GM21381 (cell line): Measurements from ENCODE around the gene PCDHB7.
"Not testable (repeated sequence)": the region's sequence is repeated elsewhere in the genome, so short reads cannot be mapped to it uniquely, and the experiment has no call there.

Source experiments
- ATAC-seq: cut with Tn5 transposase; IDR thresholded peaks from one replicate; pipeline ENCODE4 v1.9.1; 2021; ENCODE audit warnings: mild to moderate bottlenecking, moderate library complexity; ENCODE audit not compliant: unreplicated experiment

Gene PCDHB7

DNA sequence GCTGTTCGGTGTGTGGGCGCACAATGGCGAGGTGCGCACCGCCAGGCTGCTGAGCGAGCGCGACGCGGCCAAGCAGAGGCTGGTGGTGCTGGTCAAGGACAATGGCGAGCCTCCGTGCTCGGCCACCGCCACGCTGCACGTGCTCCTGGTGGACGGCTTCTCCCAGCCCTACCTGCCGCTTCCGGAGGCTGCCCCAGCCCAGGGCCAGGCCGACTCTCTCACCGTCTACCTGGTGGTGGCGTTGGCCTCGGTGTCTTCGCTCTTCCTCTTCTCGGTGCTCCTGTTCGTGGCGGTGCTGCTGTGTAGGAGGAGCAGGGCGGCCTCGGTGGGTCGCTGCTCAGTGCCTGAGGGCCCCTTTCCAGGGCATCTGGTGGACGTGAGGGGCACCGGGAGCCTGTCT is 7.4 kb downstream of the PCDHB7 start:
- ATAC-seq = not testable (repeated sequence)

DNA sequence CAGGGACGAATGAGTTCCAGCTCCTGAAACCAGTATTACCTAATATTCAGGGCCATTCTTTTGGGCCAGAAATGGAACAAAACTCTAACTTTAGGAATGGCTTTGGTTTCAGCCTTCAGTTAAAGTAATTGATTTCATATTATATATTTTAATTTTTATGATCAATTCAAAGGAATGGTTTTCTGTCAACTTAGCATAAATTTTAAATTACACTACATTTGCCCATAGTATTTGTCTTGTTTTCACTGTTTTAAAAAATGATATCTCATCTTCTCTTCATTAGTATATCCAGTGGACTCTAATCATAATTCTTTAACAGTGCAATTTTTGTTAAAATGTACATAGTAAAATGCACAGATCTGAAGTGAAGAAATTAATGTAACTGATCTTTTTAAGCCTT is 7.9 kb downstream of the PCDHB7 start:
- no peak for ATAC-seq

DNA sequence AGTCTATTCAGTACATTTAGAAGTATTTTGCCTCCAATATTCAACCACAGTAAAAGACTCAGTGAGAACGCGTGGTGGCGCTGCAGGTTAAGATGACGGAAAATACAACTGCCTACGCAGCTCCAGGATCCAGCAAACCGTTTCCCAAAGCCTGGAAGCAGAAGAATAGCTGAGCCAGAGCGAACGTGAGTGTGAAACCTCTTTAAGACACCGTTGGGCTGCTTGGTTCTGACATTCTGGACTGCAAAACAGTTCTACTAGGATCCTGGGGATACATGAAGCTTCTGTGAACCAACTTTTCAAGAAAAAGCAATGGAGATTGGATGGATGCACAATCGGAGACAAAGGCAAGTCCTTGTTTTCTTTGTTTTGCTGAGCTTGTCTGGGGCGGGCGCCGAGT is 9.8 kb downstream of the PCDHB7 start, which contains the start of gene PCDHB16:
TSS of gene PCDHB16 (plus strand) at position 140 of the 400 bp plus-strand sequence. CDS start at position 313, 173 bp downstream.
- ATAC-seq = no peak

DNA sequence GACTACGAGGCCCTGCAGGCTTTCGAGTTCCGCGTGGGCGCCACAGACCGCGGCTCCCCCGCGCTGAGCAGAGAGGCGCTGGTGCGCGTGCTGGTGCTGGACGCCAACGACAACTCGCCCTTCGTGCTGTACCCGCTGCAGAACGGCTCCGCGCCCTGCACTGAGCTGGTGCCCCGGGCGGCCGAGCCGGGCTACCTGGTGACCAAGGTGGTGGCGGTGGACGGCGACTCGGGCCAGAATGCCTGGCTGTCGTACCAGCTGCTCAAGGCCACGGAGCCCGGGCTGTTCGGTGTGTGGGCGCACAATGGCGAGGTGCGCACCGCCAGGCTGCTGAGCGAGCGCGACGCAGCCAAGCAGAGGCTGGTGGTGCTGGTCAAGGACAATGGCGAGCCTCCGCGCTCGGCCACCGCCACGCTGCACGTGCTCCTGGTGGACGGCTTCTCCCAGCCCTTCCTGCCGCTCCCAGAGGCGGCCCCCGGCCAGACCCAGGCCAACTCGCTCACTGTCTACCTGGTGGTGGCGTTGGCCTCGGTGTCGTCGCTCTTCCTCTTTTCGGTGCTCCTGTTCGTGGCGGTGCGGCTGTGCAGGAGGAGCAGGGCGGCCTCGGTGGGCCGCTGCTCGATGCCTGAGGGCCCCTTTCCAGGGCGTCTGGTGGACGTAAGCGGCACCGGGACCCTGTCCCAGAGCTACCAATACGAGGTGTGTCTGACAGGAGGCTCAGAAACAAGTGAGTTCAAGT is 11.8 kb downstream of the PCDHB7 start:
- ATAC-seq = not testable (repeated sequence)

DNA sequence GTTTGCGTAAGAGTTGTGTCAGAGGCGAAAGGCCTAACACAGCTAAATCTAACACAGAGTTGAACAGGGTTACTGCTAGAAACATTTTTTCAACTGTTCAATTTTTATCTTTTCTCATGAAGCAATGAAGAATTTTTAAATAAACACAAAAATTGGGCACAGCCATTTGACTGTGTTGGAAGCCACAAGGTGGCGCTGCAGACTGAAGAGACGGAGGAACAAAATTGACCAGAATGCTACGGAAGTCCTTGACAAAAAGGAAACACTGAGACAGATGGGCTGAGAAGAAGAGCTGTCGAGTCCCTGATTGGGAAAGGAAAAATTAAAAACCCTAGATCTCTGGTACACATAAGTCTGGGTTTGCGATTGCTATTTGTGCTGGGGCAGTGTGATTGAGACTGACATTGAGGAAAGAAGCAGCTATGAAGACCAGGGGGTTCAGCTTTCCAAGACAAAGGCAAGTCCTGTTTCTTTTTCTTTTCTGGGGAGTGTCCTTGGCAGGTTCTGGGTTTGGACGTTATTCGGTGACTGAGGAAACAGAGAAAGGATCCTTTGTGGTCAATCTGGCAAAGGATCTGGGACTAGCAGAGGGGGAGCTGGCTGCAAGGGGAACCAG is 14.6 kb downstream of the PCDHB7 start, which contains the start of gene PCDHB9:
TSS of gene PCDHB9 (plus strand) at position 265 of the 616 bp plus-strand sequence. CDS start at position 423, 158 bp downstream.
- ATAC-seq = no peak

DNA sequence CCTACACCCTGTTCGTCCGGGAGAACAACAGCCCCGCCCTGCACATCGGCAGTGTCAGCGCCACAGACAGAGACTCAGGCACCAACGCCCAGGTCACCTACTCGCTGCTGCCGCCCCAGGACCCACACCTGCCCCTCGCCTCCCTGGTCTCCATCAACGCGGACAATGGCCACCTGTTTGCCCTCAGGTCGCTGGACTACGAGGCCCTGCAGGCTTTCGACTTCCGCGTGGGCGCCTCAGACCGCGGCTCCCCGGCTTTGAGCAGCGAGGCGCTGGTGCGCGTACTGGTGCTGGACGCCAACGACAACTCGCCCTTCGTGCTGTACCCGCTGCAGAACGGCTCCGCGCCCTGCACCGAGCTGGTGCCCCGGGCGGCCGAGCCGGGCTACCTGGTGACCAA is 16.2 kb downstream of the PCDHB7 start:
- ATAC-seq = not testable (repeated sequence)

DNA sequence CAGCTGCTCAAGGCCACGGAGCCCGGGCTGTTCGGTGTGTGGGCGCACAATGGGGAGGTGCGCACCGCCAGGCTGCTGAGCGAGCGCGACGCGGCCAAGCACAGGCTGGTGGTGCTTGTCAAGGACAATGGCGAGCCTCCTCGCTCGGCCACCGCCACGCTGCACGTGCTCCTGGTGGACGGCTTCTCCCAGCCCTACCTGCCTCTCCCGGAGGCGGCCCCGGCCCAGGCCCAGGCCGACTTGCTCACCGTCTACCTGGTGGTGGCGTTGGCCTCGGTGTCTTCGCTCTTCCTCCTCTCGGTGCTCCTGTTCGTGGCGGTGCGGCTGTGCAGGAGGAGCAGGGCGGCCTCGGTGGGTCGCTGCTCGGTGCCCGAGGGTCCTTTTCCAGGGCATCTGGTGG is 16.7 kb downstream of the PCDHB7 start:
- not testable (repeated sequence) for ATAC-seq

DNA sequence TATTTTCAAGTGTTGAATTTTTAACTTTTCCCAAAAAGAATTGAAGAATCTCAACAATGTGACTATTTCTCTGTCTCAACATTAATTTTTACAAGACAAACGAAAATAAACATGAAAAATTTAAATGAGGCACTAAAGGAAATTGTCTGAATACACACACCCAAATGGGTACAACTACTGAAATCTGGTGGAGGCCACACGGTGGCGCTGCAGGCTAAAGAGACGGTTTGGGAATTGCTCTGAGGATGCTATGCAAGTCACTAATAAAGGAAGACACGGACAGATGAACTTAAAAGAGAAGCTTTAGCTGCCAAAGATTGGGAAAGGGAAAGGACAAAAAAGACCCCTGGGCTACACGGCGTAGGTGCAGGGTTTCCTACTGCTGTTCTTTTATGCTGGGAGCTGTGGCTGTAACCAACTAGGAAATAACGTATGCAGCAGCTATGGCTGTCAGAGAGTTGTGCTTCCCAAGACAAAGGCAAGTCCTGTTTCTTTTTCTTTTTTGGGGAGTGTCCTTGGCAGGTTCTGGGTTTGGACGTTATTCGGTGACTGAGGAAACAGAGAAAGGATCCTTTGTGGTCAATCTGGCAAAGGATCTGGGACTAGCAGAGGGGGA is 19.8 kb downstream of the PCDHB7 start, which contains the start of gene PCDHB10:
TSS of gene PCDHB10 (plus strand) at position 244 of the 616 bp plus-strand sequence. CDS start at position 444, 200 bp downstream.
- no peak for ATAC-seq

DNA sequence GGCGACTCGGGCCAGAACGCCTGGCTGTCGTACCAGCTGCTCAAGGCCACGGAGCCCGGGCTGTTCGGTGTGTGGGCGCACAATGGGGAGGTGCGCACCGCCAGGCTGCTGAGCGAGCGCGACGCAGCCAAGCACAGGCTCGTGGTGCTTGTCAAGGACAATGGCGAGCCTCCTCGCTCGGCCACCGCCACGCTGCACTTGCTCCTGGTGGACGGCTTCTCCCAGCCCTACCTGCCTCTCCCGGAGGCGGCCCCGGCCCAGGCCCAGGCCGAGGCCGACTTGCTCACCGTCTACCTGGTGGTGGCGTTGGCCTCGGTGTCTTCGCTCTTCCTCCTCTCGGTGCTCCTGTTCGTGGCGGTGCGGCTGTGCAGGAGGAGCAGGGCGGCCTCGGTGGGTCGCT is 21.9 kb downstream of the PCDHB7 start:
- ATAC-seq = not testable (repeated sequence)

DNA sequence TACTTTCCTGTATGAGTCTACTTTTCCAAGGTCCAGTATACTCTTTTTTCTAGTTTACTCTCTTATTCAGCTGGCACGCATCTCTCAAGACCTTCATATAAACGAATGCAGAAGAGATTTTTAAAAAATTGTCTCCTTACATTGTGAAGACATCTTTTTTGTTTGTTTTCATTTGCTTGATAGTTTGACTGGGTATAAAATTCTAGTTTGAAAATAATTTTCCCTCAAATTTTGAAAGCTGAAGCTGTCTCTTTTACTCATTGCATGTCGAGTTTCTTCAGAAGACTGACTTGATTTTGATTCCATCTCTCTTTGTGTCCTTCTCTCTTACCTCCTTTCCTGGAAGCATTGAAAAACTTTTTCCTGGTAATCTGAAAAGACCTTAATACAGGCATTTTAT is 23.9 kb downstream of the PCDHB7 start:
- ATAC-seq = no peak

DNA sequence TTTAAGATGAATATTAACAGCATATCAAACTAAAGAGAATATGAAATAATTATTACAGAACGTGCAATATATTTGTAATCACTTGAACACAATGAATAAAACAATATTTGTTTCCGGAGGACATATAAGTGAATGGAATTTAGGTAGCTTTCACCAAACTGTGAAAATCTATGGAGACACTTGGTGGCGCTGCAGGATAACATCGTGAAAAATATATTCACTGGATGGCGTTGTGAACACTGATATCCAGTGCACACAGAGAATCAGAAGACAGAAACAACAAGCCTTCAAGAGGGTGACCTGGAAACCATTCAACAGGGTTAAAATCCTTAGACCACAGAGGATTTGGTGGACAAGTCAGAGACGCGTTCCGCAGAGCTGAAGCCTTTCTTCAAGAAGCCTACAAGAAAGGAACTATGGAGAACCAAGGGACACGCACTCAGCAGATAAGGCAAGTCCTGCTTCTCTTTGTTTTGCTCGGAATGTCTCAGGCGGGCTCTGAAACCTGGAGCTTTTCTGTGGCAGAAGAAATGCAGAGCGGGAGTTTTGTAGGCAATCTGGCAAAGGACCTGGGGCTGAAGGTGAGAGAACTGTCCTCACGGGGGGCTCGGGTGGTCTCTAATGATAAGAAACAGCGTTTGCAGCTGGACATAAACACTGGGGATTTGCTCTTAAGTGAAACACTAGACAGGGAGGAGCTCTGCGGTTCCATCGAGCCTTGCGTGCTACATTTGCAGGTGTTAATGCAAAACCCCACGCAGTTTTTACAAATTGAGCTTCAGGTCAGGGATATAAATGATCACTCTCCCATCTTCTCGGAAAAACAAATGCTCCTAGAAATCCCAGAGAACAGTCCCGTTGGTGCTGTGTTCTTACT is 27.2 kb downstream of the PCDHB7 start, which contains the start of gene PCDHB11:
TSS of gene PCDHB11 (plus strand) at position 269 of the 877 bp plus-strand sequence. CDS start at position 417, 148 bp downstream.
- ATAC-seq = no peak

DNA sequence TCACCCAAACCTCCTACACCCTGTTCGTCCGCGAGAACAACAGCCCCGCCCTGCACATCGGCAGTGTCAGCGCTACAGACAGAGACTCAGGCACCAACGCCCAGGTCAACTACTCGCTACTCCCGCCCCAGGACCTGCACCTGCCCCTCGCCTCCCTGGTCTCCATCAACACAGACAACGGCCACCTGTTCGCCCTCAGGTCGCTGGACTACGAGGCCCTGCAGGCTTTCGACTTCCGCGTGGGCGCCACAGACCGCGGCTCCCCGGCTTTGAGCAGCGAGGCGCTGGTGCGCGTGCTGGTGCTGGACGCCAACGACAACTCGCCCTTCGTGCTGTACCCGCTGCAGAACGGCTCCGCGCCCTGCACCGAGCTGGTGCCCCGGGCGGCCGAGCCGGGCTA is 28.7 kb downstream of the PCDHB7 start:
- not testable (repeated sequence) for ATAC-seq

DNA sequence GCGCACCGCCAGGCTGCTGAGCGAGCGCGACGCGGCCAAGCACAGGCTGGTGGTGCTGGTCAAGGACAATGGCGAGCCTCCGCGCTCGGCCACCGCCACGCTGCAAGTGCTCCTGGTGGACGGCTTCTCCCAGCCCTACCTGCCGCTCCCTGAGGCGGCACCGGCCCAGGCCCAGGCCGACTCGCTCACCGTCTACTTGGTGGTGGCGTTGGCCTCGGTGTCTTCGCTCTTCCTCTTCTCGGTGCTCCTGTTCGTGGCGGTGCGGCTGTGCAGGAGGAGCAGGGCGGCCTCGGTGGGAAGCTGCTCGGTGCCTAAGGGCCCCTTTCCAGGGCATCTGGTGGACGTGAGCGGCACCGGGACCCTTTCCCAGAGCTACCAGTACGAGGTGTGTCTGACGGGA is 29.2 kb downstream of the PCDHB7 start:
- not testable (repeated sequence) for ATAC-seq

DNA sequence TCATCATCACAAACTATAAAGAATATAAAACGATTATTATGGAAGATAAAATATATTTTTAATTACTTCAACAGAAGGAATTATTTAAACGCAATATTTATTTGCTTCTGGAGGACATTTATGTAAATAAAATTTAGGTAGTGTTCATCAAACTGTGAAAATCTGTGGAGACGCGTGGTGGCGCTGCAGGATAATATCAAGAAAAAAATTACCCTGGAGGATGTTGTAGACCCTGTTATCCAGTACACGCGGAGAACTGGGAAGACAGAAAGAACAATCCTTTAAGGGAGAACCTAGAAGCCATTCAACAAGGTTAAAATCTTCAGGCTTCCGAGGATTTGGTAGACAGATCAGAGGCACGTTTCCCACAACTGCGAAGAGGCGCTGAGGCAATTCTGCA is 36.0 kb downstream of the PCDHB7 start, which contains the start of gene PCDHB12:
TSS of gene PCDHB12 (plus strand) at position 242 of the 400 bp plus-strand sequence. CDS start 189 bp downstream, outside the sequence.
- ATAC-seq = no peak

DNA sequence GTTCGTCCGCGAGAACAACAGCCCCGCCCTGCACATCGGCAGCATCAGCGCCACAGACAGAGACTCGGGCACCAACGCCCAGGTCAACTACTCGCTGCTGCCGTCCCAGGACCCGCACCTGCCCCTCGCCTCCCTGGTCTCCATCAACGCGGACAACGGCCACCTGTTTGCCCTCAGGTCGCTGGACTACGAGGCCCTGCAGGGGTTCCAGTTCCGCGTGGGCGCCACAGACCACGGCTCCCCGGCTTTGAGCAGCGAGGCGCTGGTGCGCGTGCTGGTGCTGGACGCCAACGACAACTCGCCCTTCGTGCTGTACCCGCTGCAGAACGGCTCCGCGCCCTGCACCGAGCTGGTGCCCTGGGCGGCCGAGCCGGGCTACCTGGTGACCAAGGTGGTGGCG is 37.8 kb downstream of the PCDHB7 start:
- not testable (repeated sequence) for ATAC-seq

DNA sequence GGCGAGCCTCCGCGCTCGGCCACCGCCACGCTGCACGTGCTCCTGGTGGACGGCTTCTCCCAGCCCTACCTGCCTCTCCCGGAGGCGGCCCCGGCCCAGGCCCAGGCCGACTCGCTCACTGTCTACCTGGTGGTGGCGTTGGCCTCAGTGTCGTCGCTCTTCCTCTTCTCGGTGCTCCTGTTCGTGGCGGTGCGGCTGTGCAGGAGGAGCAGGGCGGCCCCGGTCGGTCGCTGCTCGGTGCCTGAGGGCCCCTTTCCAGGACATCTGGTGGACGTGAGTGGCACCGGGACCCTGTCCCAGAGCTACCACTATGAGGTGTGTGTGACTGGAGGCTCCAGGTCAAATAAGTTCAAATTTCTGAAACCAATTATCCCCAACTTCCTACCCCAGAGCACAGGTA is 38.4 kb downstream of the PCDHB7 start:
- ATAC-seq = not testable (repeated sequence)

DNA sequence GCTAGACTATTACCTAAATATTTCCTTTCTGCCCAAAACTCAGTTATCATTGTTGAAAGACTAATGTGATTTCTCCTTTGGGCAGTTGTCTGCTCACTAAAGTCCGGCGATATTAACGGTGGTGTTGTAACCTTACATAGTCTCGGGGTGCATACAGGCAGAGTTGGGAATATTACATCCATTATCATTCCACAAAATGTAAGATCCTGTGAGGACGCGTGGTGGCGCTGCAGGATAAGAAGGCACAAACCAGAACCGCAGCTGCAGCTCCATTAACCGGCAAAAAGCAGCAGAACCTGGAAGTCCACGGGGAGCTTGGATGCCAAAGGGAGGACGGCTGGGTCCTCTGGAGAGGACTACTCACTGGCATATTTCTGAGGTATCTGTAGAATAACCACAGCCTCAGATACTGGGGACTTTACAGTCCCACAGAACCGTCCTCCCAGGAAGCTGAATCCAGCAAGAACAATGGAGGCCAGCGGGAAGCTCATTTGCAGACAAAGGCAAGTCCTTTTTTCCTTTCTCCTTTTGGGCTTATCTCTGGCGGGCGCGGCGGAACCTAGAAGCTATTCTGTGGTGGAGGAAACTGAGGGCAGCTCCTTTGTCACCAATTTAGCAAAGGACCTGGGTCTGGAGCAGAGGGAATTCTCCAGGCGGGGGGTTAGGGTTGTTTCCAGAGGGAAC is 41.4 kb downstream of the PCDHB7 start, which contains the start of gene PCDHB13:
TSS of gene PCDHB13 (plus strand) at position 264 of the 684 bp plus-strand sequence. CDS start at position 469, 205 bp downstream.
- ATAC-seq = not testable (repeated sequence)

DNA sequence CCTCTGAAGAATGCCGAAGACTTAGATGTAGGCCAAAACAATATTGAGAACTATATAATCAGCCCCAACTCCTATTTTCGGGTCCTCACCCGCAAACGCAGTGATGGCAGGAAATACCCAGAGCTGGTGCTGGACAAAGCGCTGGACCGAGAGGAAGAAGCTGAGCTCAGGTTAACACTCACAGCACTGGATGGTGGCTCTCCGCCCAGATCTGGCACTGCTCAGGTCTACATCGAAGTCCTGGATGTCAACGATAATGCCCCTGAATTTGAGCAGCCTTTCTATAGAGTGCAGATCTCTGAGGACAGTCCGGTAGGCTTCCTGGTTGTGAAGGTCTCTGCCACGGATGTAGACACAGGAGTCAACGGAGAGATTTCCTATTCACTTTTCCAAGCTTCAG is 42.1 kb downstream of the PCDHB7 start:
- not testable (repeated sequence) for ATAC-seq

DNA sequence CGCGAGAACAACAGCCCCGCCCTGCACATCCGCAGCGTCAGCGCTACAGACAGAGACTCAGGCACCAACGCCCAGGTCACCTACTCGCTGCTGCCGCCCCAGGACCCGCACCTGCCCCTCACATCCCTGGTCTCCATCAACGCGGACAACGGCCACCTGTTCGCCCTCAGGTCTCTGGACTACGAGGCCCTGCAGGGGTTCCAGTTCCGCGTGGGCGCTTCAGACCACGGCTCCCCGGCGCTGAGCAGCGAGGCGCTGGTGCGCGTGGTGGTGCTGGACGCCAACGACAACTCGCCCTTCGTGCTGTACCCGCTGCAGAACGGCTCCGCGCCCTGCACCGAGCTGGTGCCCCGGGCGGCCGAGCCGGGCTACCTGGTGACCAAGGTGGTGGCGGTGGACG is 43.1 kb downstream of the PCDHB7 start:
- ATAC-seq = not testable (repeated sequence)

DNA sequence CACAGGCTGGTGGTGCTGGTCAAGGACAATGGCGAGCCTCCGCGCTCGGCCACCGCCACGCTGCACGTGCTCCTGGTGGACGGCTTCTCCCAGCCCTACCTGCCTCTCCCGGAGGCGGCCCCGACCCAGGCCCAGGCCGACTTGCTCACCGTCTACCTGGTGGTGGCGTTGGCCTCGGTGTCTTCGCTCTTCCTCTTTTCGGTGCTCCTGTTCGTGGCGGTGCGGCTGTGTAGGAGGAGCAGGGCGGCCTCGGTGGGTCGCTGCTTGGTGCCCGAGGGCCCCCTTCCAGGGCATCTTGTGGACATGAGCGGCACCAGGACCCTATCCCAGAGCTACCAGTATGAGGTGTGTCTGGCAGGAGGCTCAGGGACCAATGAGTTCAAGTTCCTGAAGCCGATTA is 43.6 kb downstream of the PCDHB7 start:
- not testable (repeated sequence) for ATAC-seq
